GM21390 (cell line): ENCODE measurements around the gene C9orf153.
A peak's percentile ranks its signal among the peaks of the same experiment; 100 is the strongest.
"Not testable (repeated sequence)": the region's sequence is repeated elsewhere in the genome, so short reads cannot be mapped to it uniquely, and the experiment has no call there.

Experiments
- ATAC-seq: cut with Tn5 transposase; IDR thresholded peaks from one replicate; pipeline ENCODE4 v1.9.1; 2021; ENCODE audit not compliant: unreplicated experiment

Gene C9orf153

DNA sequence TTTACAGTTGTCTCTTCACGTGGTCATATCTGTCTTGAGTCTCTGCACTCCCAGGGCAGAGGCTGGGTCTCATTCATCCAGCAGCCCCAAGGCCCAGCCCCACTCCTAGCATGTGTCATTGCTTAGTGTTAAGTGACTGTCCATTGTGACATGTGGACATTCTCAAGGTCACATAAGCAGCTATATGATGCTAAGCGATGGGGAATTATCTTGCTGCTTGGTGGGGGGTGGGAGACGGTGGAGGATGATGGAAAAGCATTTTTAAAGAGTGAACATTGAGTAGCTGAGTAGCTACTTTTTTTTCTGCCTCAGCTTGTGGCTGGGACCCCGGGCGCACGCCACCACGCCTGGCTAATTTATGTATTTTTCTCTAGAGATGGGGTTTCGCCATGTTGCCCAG is at the start of gene C9orf153:
C9orf153 (minus strand) TSS at position 101 of the 400 bp plus-strand sequence. CDS start 30,054 bp downstream, outside the sequence.
- ATAC-seq = no peak

DNA sequence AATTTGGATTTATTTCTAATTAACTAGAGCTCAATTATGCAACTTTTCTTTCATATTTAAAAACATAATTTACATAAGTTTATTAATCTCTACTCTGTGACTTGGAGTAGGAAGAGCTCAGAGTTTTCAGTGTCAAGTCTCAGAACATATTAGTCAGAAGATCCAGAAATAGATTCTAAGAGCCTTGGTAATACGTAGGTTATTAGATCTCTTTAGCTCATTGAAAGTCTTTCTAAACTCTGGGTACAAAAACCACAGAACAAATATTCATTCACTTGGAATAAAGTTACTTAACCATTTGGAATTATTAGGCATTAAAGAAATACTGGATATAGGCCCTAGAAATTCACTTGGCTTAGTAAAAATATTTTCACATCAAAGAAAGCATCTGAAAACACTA is 49.2 kb upstream of the C9orf153 start:
- no peak for ATAC-seq

DNA sequence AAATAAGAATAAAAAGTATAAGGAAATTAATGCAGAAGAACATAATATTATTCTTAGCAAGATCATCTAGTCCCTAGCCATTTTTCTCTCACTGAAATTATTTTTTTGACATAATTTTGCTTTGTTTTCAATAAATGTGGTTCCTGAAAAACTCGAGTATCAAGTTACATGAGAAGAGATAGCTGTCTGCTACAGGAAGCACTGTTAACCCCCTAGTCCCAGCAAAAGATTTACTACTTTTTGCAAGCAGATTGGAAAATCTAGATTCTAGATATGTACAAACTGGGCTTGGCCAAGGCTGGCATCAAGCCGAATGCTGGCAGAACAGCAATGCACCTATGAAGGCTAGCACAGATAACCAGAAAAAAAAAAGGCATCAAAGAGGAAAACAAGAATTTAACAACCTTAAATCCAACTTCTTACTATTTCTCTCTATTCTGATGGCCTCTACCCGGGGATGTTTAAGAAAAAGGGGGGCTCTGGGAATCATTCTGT is 44.8 kb upstream of the C9orf153 start:
- ATAC-seq = no peak

DNA sequence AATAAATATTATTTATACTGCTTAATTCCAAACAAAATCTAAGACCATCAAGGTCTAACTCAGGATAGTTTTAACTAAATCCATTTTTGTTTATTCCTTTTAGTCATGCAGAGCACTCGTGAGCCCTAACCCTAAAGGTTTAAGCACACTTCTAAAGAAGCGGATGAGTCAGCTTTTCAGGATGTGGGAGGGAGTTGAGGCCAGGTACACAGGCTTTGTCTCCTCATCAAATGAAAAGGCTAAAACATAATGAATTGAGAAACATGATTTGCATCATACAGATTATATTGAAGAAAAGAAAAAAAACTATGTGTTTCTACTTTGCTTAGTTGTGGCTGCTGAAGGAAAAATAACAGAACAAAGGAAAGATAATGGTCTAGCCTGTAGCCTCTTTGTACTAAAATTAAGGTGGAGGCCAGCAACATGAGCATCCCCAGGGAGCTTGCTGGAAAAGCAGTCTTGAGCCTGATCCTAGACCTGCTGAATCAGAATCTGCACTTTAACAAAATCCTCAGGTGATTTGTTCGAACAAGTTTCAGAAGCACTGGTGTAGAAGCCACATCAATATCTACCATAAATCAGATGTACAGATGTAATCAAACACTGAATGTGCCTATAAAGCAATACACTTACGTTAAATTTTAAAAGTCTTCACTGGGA is 44.0 kb upstream of the C9orf153 start:
- no peak for ATAC-seq

DNA sequence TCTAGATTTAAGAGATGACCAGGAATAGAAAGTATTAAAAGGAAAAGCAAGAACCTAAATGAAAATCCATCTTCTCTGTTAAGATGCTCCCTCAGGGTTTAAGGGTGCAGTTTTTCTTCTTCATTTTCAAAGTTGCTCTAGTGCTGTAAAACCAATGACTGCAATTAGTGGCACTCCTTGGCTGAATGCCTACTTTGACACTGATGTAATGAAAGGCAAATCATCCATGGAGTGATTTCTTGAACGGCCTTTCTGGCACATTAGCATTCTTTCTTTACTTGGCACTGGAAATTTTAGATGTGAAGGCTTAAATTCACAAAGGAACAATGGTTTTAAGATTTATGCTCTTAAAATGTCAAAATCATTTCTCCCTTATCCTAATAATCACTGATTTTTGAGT is 42.2 kb upstream of the C9orf153 start:
- ATAC-seq = no peak

DNA sequence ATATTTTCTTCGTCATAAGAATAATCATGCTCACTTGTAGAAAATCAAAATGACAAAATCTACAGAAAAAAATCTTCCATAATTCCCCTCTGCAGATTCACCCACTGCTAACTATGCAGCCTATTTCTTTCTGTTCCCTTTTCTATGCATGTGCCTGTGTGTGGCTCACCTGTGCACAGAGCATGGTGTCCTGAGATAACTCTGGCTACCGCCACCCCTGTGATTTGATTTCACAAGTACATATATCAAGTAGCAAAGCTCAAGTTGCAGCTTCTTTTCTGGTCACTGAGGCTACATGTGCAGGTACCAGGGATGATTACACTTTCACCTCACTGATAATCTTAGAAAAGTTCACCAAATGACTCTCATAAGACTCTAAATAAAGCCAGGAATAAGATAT is 41.2 kb upstream of the C9orf153 start:
- no peak for ATAC-seq

DNA sequence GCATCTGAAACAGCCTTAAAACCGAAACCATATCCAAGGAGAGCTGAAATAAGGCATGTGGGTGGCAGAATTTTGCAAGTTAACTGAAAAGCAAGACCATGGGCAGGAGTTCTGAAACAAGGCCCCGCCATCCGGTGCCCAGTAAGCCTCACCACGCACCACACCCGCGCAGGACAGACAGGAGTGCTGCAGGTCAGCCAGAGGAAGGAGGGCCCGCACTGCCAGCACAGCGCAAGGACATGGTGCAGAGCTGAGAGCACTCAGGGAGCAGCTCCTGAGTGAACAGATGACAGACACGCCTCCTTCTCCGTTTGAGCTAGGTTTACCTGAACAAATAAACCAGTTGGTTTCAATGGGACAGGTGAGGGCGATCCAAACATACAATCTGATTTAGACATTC is 39.4 kb upstream of the C9orf153 start:
- no peak for ATAC-seq

DNA sequence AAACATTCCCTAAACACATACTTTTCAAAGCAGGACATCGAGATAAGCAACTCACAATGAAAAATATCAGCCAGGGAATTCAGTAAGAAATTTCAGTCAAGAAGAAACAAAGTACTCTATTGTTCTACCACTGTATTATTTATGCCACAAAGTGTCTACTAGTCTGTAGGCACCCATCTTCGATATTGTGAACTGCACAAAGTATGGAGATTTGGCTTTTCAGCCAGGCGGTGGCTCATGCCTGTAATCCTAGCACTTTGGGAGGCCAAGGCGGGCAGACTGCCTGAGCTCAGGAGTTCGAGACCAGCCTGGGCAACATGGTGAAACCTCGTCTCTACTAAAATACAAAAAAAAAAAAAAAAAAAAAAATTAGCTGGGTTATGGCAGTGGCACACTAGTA is 30.9 kb upstream of the C9orf153 start:
- not testable (repeated sequence) for ATAC-seq

DNA sequence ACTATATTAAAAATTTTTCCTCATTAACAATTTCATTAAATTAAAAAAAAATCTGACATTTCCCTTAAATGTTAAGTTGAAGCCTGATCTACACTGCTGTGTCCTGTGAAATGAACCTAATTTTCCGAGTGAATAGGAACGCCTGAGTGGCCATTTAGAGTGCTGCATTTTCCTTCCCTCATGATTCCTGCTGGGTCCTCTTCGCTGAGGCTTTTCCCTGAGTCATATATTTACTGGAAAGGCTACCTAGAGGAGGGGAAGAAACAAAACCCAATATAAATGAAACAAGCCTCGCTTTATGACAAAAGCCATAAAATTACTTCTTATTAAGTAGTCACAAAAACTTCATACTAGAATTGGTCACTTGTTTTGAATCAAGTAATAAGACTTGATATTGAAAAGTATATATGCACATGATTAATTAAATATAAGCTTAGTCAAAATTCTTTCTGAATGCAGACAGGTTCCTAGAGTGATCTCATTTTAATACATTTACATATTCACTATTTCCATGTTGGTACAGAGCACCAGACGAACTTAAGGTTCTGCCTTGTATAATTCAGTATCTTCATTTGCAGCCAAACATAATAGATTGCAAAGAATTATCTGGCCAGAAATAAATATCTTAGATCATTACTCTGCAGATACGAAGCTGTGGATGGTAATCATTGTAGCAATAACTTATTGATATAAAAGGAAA is 29.2 kb upstream of the C9orf153 start:
- ATAC-seq = no peak

DNA sequence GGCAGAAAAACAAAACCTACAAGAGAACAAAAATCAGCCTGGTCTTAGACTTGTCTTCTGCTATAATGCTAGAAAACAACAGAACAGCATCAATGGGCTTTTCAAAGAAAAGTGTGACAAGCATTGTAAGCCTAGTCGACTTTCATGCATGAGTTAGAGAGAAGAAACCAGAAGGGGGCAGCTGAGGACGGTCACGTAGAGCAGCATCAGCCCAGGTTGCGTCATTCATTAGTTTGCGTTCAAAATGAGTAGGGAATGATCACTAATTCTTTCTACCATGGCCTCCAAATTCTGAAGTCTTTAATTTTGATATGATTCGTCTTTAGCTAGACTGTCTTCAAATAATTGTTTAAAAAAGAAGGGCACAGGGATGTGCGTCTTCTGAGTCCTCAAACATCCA is 27.6 kb upstream of the C9orf153 start:
- no peak for ATAC-seq

DNA sequence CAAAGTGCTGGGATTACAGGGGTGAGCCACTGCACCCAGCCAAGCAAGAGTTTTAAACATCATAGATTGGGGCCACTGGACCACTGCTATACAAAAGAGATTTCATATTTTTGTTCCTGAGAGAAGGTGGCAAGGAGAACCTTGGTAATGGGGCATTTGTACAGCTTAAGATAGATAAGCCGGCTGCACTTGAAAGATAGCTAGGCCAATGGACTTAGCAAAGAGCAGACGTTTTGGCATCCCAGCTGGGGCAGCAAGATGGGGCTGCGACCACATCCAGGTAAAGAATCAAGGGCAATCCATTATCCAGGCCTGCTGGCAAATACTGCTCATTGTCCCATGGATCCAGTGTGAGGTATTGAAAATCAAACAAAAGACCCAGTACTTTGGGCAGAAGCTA is 26.8 kb upstream of the C9orf153 start:
- ATAC-seq = no peak

DNA sequence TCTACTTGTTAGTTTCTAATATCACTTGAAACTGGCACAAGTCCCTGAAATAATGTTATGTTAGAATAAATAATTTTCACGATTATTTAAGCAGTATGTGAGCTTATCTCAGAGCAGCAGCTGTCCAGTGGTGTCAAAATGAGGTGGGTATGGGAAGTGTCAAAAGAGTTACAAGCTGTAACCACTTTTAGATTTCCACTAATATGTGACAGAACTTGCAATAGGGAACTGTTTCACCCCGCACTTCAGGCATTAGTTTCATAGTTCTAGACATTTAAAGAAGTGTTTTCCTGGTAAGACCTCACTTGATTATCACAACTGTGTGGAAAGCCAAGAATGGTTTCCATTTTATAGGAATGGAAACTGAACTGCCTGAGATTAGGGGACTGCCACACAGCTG is 25.8 kb upstream of the C9orf153 start:
- ATAC-seq = no peak

DNA sequence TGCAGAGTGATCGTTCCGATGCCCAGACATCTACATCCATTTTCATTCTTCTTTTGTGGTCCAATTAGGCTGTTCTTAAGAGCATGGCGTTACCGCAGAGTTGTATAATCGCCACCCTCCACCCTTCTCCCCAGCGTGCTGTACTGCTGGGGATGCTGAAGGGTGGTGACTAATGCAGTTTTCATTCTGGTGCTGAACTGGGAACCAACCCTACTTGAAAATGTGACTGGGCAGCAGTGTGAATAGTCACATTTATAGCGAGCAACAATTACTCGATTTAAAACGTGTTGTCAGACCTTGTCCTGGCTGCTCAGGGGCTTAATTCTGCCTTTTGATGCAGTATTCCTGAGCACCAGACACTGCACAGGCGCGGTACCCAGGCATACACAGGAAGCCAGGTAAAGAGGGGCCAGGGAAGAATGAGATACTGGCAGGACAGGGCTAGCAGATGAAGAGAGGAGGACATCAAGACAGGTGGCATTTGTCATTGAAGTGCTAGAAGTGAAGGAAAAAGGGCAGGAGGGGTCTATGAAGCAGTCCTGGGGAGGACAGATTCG is 23.6 kb upstream of the C9orf153 start:
- ATAC-seq = peak; percentile 18

DNA sequence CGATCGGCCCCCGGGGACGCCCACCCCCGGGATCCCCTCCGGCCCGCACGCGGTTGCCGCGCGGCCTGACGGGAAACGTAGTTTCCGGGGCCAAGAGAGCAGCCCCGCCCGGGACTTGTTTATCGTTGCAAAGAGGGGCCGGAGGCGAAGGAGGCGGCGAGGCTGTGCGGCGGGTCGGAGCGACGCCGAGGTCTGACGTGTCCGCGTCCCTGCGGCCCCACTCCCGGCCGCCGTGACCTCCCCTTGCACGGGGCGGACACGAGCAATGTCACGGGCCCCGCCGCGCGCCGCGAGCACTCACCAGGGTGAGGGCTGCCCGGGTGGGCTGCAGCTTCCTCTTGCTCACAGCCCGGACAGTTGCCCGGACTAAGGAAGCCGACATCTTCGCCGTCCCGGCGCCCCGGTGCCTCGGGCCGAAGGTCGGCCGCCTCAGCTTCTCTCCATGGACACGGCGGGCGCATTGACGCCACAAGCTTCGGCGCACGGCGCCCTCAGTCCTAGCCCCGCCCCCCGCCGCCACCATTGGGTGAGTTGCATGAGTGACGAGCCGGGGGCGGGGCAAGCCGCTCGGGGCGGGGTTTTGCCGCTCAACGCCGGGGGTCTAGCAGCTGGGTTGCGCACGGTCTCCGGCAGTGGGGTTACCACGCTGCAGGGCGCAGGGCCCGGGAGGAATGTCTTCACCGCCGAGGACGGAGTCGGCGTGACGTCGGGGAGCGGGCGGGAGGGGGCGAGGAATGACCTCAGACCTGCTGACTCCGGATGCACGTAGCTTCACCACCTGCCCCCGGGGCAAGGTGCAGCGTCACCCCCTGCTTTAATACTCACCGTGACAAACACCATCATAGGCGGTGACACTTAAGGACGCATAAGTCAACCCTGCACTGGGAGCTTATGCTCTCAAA is 22.9 kb upstream of the C9orf153 start, which contains the start of gene ISCA1:
ISCA1 (minus strand) TSS at position 462 of the 902 bp plus-strand sequence; CDS start at position 382, 80 bp downstream.
- peak; percentile 81 for ATAC-seq

DNA sequence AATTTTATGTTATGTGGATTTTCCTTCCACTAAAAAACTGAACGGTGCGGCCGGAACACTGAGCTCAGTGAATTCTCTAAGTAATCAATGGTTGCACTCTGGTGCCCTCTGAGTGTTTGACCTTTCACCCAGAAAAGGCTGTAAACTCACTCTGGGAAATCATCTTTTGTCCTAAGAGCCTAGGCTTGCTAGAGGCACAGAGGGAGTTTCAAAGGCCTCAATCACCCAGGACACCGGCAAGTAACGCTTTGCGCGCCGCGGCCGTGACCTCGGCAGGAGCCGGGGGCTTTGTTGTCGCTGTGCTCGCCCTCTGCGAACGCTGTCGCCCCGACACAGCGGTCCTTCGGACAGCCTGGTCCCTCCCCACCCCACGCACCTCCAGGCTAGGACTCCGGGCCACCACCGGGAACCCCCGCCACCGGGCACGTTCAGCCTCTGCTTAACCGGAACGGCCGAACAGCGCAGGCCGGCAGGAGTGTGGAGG is 22.2 kb upstream of the C9orf153 start:
- ATAC-seq = peak; percentile 29

DNA sequence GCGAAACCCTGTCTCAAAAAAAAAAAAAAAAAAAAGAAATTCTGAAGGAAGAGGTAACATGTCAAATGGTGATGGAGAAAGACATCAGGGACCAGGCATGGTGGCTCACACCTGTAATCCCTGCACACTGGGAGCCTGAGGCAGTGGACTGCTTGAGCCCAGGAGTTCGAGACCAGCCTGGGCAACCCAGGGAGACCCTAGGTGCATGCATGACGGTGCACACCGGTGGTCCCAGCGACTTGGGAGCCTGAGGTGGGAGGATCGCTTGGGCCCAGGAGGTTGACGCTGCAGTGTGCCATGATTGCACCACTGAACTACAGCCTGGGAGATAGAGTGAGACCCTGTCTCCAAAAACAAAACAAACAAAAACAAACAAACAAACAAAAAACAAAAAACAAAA is 21.1 kb upstream of the C9orf153 start:
- ATAC-seq = no peak

DNA sequence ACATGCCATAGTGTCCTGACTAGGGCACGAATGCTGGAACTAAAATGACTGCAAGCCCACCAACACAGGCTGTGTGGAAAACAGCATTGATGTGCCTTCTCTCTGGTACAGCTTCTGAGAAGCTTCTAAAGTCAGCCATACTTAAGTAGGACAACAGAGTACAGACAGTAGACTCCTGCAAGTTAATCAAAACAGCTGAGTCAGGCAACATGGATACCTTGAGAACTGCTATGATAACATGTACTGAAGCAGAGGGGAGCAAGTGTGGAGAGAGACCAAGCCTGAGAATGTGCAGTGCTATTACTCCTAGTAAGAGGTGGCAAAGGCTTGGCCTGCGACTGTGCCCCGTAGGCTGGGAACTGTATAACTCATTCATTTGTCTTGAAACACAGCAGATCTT is 20.4 kb upstream of the C9orf153 start:
- ATAC-seq = no peak

DNA sequence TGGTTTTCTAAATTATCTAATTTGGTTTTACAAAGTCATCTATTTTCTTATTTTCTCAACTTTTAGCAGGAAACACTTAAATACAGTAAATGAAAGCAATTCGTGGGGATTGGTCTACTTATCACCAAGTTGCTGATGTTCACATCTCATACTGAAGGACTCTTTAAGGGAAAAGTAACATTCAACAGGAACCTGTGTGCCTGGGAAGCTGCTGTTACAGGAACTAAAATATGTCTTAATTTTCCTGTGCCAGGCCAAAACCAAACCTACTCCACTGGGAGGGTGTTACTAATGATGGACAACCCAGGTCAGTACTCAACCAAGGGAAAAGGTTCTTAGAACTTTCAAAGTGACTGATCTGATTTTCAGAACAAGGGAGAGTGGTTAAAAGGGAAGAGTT is 17.6 kb upstream of the C9orf153 start:
- ATAC-seq = no peak

DNA sequence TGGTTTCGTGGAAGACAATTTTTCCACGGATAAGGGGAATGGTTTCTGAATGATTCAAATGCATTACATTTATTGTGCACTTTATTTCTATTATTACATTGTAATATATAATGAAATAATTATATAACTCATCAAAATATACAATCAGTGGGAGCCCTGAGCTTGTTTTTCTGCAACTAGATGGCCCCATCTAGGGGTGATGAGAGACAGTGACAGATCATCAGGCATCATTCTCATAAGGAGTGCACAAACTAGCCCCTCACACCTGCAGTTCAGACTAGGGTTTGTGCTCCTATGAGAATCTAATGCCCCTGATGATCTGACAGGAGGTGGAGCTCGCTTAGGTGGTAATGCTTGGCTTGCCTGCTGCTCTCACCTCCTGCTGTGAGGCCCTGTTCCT is 16.5 kb upstream of the C9orf153 start:
- ATAC-seq = no peak

DNA sequence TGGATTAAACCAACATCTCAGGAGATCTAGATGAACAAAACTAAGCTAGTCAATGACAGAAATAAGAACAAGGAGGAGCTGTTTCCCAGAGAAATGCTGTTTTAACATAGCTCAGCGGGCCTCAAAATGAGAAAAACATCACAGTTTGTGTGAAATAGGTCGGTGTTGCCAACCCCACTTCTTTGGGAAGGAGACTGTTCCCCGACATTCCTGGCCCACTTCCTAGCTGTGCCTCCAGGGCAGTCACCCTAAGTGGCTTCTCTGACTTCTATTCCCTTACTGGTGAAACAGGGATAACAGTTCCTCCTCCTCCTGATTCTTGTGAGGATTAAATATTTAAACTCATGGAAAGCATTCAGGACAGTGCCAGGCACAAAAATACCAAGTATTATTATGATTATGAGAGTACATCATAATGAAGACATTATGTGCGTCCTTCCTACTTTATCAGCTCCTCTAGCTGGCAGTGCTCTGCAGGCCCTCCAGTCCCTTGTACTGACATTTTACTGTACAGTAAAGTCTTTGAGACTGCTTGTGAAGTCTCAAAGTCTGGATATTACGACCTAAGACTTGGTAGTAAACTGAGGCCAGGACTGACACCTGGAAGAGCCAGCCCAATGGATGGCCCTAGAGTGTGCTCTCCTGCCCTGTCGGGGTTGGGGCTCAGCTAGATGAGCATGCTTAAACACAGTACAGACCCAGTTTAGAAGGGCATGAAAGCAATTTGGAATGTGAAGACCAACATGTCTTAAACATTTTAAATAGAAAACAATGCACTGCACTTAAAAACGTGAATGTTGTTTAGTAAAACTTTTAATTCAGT is 15.6 kb upstream of the C9orf153 start:
- no peak for ATAC-seq
